Prostate gland (tissue), 2 donors: Measurements from ENCODE around the gene OLA1. TPM values are rescaled to one million over a fixed set of nuclear protein-coding genes. Genes with fewer than 3 reads are reported as not detected.

Experiments used
- DNase-seq: peaks from one replicate; pipeline ENCODE4 v3.0.0-alpha.2; 2019; ENCODE audit warnings: low spot score
- H3K27ac ChIP-seq, 2 donors: fragments of 200-600 bp; sonication (generic); 2 replicates each; pipeline ENCODE4 v1.5.1; 2017 to 2019
- H3K27me3 ChIP-seq: fragments of 200-600 bp; sonication (generic); replicated peaks from 2 replicates; pipeline ENCODE4 v1.5.1; 2019; ENCODE audit not compliant: insufficient read depth
- H3K36me3 ChIP-seq, 2 donors: fragments of 200-600 bp; sonication (generic); 1 replicate in 1 of 2; 2 replicates in 1 of 2; pipeline versions ENCODE4 v1.5.1 to v1.8.1; 2017 to 2019
- H3K4me1 ChIP-seq: fragments of 200-600 bp; sonication (generic); replicated peaks from 2 replicates; pipeline ENCODE4 v1.5.1; 2019
- H3K4me3 ChIP-seq, 2 donors: fragments of 200-600 bp; sonication (generic); 2 replicates each; pipeline ENCODE4 v1.5.1; 2017 to 2019
- H3K9me3 ChIP-seq: fragments of 200-600 bp; sonication (generic); 2 replicates; pipeline ENCODE4 v1.5.1; 2017
- CTCF ChIP-seq, 4 experiments: fragments of 200-600 bp in 2 of 4; fragments of 450-650 bp in 2 of 4; sonication (generic) in 2 of 4; IDR thresholded peaks; 1 replicate in 3 of 4; 2 replicates in 1 of 4; pipeline ENCODE4 v1.5.1; 2016 to 2019; ENCODE audit warnings: antibody characterized with exemption in 4 of 4, mild to moderate bottlenecking in 2 of 4, moderate library complexity in 2 of 4
- POLR2A ChIP-seq: fragments of 450-650 bp; IDR thresholded peaks from one replicate; pipeline ENCODE4 v1.6.1; 2016; ENCODE audit warnings: antibody characterized with exemption, mild to moderate bottlenecking
- POLR2AphosphoS5 ChIP-seq: sonication (generic); formaldehyde crosslinking; IDR thresholded peaks from one replicate; pipeline ENCODE4 v1.6.1; 2017; ENCODE audit warnings: antibody characterized with exemption
- WGBS: methylation state at CpG from one replicate; pipeline ENCODE4 v1.1.5; 2018; 5-methylcytosine and 5-hydroxymethylcytosine counted together
- intact Hi-C: fragments of 100-400 bp; cut with DNase I; formaldehyde crosslinking; loops from one replicate; pipeline ENCODE4 v1.14.2; 2022
- total RNA-seq, 2 donors: library from RNA; depleted of rRNA; stranded (reverse); fragments of >200 nt; gene quantifications; one replicate each; pipeline ENCODE4 v1.1.0, GENCODE V29; 2016

Gene OLA1
- total RNA-seq, 2 donors from 2014 or later: 40.9 to 43.9 TPM

- Histone ChIP-seq H3K36me3 (no peaks in the 10 kb centered on the region), H3K27ac (no peak overlapping the region), H3K4me1 (no peaks in the 10 kb centered on the region), H3K4me3 (no peak overlapping the region), H3K27me3 (no peaks in the 10 kb centered on the region), H3K9me3 (no peaks in the 10 kb centered on the region)
- no peak for TF ChIP-seq POLR2A
- no peak for TF ChIP-seq POLR2AphosphoS5
- TF ChIP-seq CTCF (IDR thresholded peaks at IDR 0.05): no peak
- intact Hi-C loops: no loop called here
- 79% methylated on average over 7 of the region's 7 CpGs for WGBS
- no peak for DNase-seq
Observed at GRCh38 chr2:174066871-174067270, 181.5 kb downstream of the OLA1 start.

GRCh38 chr2:174063492-174064092 lies 184.7 kb downstream of the OLA1 start:
- Histone ChIP-seq H3K4me3 (no peak overlapping the region), H3K4me1 (no peaks in the 10 kb centered on the region), H3K36me3 (no peaks in the 10 kb centered on the region), H3K27me3 (no peaks in the 10 kb centered on the region), H3K9me3 (no peaks in the 10 kb centered on the region), H3K27ac (no peak overlapping the region)
- intact Hi-C loops: no loop called here
- 83% methylated on average over 12 of the region's 12 CpGs for WGBS
- TF ChIP-seq CTCF (IDR thresholded peaks at IDR 0.05): no peak
- TF ChIP-seq POLR2AphosphoS5: no peak
- TF ChIP-seq POLR2A: no peak
- no peak for DNase-seq

- H3K27me3 ChIP-seq: no peaks in the 10 kb centered on the region
- no peak for TF ChIP-seq CTCF (IDR thresholded peaks at IDR 0.05)
- no peak for TF ChIP-seq POLR2AphosphoS5
- no peak for TF ChIP-seq POLR2A
- DNase-seq: no peak
Observed at GRCh38 chr2:174062934-174063333, 185.4 kb downstream of the OLA1 start.

GRCh38 chr2:174059884-174060244 lies 188.5 kb downstream of the OLA1 start:
- DNase-seq: no peak
- Histone ChIP-seq H3K27me3 (no peaks in the 10 kb centered on the region), H3K4me1 (no peaks in the 10 kb centered on the region), H3K36me3 (no peaks in the 10 kb centered on the region), H3K27ac (no peak overlapping the region), H3K9me3 (no peaks in the 10 kb centered on the region), H3K4me3 (no peak overlapping the region)
- intact Hi-C loops: no loop called here
- WGBS: 76% methylated on average over 3 of the region's 3 CpGs
- TF ChIP-seq POLR2A: no peak
- no peak for TF ChIP-seq CTCF (IDR thresholded peaks at IDR 0.05)
- no peak for TF ChIP-seq POLR2AphosphoS5

More at GRCh38 chr2:174062934-174063333, 185.4 kb downstream of the OLA1 start:
- H3K9me3 ChIP-seq: no peaks in the 10 kb centered on the region
- intact Hi-C loops: no loop called here
- no peaks in the 10 kb centered on the region for H3K36me3 ChIP-seq
- H3K4me1 ChIP-seq: no peaks in the 10 kb centered on the region
- no peak overlapping the region for H3K27ac ChIP-seq
- no peak overlapping the region for H3K4me3 ChIP-seq
- WGBS: 79% methylated on average over 7 of the region's 7 CpGs

GRCh38 chr2:174059178-174059883 lies 189.0 kb downstream of the OLA1 start:
- DNase-seq: no peak
- Histone ChIP-seq H3K9me3 (no peaks in the 10 kb centered on the region), H3K4me3 (no peak overlapping the region), H3K27me3 (no peaks in the 10 kb centered on the region), H3K27ac (no peak overlapping the region), H3K4me1 (no peaks in the 10 kb centered on the region), H3K36me3 (no peaks in the 10 kb centered on the region)
- TF ChIP-seq POLR2A: no peak
- TF ChIP-seq POLR2AphosphoS5: no peak
- no peak for TF ChIP-seq CTCF (IDR thresholded peaks at IDR 0.05)
- intact Hi-C loops: no loop called here
- 85% methylated on average over 6 of the region's 6 CpGs for WGBS
